SK-N-SH treated with all-trans-retinoic acid at 6 μM for 48 hours (cell line): ENCODE measurements around the gene BMP3.

ENCODE experiments used
- ARNTL ChIP-seq: fragments of 450-650 bp; formaldehyde crosslinking; IDR thresholded peaks from 2 replicates; pipeline ENCODE4 v1.5.0; 2020; ENCODE audit warnings: low read depth, mild to moderate bottlenecking, moderate library complexity, borderline replicate concordance
- ZNF8 ChIP-seq: fragments of 450-650 bp; formaldehyde crosslinking; IDR thresholded peaks from 2 replicates; pipeline ENCODE4 v1.5.0; 2020; ENCODE audit warnings: mild to moderate bottlenecking, moderate library complexity
- TF ChIP-seq, protein P1 (sequence below): fragments of 250-450 bp; sonication (Bioruptor Pico); IDR thresholded peaks from 2 replicates; pipeline ENCODE4 v1.5.1; 2020; ENCODE audit warnings: low read depth, mild to moderate bottlenecking, moderate library complexity

DNA sequence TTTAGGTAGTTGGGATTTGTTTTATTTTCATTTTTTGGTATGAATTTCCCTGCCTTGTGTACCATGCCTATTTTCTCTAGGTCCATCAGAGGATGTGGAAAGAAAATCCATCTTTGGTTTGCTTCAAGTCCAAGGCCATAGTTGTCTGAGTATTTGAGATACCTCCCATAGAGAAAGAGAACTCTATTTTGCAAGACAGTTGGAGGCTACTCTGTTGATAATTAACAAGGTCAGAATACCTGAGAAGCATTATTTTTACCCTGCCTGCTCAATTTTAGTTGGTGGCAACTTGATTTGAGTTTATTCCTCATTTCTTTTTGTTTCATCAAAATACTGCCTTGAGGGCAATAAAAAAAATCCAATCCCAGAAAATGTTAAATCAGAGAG, 30.8 kb downstream of the BMP3 start:
- TF ChIP-seq ZNF8 (CRISPR knock-in tag) = no peak
- TF ChIP-seq ARNTL (CRISPR knock-in tag) = no peak
- TF ChIP-seq, protein P1, sequence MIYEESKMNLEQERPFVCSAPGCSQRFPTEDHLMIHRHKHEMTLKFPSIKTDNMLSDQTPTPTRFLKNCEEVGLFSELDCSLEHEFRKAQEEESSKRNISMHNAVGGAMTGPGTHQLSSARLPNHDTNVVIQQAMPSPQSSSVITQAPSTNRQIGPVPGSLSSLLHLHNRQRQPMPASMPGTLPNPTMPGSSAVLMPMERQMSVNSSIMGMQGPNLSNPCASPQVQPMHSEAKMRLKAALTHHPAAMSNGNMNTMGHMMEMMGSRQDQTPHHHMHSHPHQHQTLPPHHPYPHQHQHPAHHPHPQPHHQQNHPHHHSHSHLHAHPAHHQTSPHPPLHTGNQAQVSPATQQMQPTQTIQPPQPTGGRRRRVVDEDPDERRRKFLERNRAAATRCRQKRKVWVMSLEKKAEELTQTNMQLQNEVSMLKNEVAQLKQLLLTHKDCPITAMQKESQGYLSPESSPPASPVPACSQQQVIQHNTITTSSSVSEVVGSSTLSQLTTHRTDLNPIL = no peak
